NCI-H748 treated with DMSO at 0.1 percent for 48 hours (cell line): ENCODE results near the gene SLC12A7.
"Not testable (repeated sequence)": the region's sequence is repeated elsewhere in the genome, so short reads cannot be mapped to it uniquely, and the experiment has no call there.

ENCODE experiments used
- DNase-seq: peaks from one replicate; lab custom pipeline; 2025; lab: John Stamatoyannopoulos, UW

The SLC12A7 gene

GRCh38 chr5:1035421-1036405, 76.2 kb downstream of the SLC12A7 start:
- DNase-seq, result no peak

GRCh38 chr5:1034986-1035385, 76.9 kb downstream of the SLC12A7 start:
- DNase-seq, result no peak

GRCh38 chr5:1034421-1034905, 77.4 kb downstream of the SLC12A7 start:
- no peak for DNase-seq

DNA sequence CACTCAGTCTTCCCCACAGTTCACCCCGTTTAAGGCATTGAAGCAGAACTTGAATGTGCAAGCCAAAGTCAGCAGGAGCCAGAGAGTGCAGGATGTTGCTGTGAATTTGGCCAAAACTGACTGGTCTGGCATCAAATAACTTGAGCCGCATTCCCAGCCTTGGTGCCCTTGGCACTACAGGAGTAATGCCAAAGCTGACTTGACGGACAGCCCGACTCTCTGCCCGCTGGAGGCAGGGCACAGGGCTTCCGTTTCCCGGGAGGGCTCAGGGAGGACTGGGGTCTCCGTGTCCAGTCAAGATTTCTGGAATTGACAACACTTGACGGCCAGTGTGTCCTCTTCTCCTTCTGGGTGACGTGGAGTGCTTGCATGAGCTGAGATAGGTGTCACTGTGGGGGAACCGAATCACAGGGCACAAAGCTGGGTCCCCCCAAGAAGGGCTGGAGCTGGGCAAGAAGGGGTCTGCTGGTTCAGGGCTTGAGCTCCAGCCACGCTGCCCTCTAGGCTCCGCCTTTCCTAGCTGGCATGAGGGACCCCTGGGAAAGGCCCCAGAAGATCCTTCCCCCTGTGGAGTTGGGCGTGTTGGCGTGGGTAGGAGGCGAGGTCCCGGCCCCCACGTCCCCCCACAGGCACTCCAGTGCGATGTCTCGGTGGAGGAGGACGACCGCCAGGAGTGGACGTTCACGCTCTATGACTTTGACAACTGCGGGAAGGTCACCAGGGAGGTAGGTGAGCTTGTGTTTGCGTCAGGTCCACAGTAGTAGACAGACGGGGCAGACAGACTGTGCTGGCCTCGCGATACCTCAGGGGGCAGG, 78.0 kb downstream of the SLC12A7 start:
- no peak for DNase-seq

DNA sequence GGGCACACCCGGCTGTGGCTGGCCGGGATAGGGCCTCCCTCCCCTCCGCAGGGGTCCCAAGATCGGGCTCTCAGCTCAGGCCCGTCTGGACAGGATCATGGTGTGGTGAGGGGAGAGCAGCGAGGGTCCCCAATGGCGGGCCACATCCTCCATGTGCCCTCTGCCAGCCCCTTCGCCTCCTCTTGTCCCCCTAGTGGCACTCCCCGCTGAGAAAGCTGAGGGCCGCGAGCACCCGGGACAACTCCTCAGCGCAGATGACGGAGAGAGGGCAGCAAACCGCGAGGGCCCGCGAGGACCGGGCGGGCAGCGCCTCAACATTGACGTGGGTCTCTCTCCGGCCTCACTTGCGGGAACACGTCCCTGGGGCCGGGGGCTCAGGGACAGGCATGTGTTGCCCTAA, 78.7 kb downstream of the SLC12A7 start:
- no peak for DNase-seq

DNA sequence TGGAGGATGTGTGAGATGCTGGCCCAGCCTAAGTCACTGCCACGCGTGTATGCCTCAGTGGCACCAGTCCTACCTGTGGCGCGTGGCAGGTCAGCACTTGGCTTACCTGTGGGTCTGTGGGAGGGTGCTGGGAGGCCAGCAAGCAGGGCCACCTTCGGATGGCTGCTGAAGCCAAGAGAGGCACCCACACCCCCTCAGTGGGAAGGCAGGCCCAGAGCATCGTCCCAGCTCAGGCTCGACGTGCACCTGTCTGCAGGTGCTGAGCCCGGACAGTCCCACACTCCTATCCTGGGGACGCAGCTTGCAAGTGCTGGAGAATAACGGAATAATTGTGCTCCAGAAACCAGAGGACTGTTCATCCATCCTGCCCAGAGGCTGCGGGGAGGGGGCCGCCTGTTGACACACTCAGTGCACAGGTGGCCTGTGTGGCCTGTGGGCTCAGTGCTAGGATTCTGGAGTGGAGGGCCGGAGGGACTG, 79.3 kb downstream of the SLC12A7 start:
- no peak for DNase-seq

GRCh38 chr5:1032011-1032410, 79.9 kb downstream of the SLC12A7 start:
- DNase-seq, result no peak

DNA sequence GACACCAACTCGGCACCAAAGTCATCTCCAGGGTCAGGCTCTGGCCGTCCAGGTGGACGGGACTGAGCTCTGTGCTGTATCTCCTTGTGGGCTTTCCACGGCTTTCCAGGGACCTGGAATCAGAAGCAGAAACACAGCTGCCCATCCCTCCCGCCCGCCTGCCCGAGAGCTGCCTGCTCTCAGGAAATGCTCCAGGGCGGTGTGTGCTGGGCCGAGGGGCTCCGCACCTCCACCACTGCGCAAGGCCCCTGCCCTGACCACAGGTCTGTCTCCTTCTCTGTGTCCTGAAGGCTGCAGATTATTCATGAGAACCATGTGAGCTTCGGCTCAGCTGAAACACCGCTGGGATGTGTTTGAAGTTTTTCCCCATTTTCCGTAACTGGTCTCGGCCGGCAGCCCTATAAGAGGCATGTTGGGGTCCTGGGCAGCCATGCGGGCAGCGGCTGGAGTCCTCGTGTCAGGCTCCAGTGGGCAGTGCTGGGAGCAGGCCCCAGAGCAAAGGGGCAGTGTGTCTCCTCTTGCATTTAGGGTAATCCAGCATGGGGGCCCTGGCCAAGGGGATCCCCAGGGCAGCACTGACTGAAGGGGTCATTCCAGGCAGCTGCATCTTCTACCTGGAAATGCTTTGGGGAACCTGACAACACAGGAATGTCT, 80.4 kb downstream of the SLC12A7 start:
- DNase-seq, result no peak

- DNase-seq, result no peak
Observed at GRCh38 chr5:1030801-1031271, 81.0 kb downstream of the SLC12A7 start.

GRCh38 chr5:1029945-1030625, 81.8 kb downstream of the SLC12A7 start:
- no peak for DNase-seq

GRCh38 chr5:1029282-1029944, 82.5 kb downstream of the SLC12A7 start:
- no peak for DNase-seq

DNA sequence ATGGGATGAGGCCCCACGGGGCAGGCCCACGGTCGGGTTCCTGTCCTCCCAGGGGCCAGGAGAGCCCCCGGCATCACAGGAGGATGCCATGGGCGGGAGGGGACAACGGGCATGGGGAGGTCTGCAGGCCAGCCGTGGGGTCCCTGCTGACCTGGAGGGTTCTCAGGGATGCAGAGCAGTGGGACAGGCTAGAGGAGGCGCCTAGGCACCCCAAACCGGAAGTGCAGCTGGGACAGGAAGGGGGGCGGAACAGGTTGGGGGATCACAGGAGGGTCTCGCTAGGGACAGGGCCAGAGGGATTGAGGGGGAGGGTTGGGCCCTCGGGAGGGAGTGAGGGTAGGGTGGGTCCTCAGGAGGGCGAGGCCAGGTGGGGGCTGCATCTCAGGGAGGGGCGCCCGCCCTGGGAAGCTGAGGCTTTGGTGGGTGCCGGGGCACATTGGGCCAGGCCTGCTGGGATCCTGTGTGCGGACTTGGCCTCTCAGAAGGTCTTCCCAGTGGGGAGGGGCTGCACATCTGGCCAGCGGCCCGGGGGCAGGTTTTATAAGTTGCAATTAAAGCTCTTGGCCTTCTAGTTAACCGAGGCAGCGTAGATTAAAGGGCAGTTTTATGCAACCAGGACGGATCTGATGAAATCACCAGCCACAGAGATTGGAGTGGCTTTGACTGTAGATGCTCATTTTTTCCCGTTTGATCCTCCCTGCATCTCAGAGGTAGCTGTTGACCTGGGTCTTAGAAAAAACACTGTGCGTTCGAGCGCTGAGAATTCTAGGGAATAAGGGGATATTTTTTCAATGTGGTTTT, 83.2 kb downstream of the SLC12A7 start:
- DNase-seq, result no peak

DNA sequence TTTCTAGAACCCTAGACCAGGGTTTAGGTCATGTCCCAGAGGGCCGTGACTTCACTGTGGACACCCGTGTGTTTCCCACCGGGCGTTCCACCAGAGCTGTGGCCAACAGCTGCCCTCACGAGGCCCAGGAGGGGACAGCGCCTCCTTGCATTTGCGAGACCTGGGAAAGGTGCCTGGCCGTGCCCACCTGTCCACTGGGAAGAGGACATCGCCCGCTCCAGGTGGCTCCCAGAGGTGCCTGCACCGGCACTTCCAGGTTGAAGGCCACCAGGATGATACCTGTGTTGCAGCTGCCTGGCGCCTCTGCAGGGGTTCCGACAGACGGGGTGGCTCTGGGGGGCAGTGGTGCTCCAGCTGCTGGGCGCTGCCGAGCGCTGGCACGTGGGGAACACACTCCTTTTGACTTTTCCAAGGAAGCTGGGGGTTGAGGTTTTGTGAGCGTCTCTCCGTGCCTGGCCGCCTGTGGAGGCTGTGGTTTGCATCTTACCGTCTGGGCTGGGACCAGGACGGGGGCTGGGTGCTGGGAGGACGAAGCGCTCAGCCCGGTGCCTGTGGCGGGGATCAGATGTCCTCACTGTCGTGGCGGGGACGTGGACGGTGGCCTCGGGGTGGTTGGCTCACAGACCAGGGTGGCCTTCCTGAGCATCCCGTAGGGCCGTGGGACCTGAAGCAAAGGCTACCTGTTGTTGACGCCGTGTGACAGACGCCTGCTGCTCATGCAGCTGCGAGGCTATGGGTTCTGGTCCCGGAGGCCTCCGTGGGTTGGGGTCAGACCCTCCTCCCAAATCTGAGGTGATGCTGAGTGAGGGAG, 84.0 kb downstream of the SLC12A7 start:
- DNase-seq, result no peak

GRCh38 chr5:1026700-1027621, 84.9 kb downstream of the SLC12A7 start:
- no peak for DNase-seq

DNA sequence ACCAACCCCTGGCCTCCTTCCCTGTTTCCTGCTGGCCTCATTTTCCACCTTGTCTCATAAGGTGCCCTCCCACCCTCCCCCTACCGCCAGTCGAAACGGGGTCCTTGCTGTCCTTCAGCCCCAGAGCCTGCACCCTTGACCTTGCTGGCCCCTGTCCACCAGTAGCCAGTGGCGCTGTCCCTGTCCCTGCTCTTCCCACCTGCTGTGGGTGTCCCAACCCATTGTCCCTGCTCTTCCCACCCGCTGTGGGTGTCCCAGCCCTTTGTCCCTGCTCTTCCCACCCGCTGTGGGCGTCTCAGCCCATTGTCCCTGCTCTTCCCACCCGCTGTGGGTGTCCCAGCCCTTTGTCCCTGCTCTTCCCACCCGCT, 89.9 kb downstream of the SLC12A7 start:
- not testable (repeated sequence) for DNase-seq

GRCh38 chr5:1021136-1021968, 90.5 kb downstream of the SLC12A7 start:
- no peak for DNase-seq

GRCh38 chr5:1020452-1020961, 91.4 kb downstream of the SLC12A7 start:
- no peak for DNase-seq
